Upper lobe of left lung (tissue), 4 donors: ENCODE data around the gene CACNB2.

ENCODE experiments used
- EP300 ChIP-seq, 4 donors: sonication (generic); formaldehyde crosslinking; IDR thresholded peaks; one replicate each; pipeline ENCODE4 v1.5.1; 2017; ENCODE audit warnings: antibody characterized with exemption in 4 of 4, control low read depth in 2 of 4
- POLR2A ChIP-seq, 4 donors: fragments of 450-650 bp; IDR thresholded peaks; one replicate each; pipeline ENCODE4 v1.5.1; 2016 to 2017; ENCODE audit warnings: antibody characterized with exemption in 4 of 4, mild to moderate bottlenecking in 2 of 4
- POLR2AphosphoS5 ChIP-seq, 2 donors: sonication (generic); formaldehyde crosslinking; IDR thresholded peaks; one replicate each; pipeline ENCODE4 v1.5.1; 2017; ENCODE audit warnings: antibody characterized with exemption in 2 of 2
- TF ChIP-seq, protein P1 (sequence below), 6 experiments: fragments of 450-650 bp in 4 of 6; fragments of 200-600 bp in 2 of 6; sonication (generic) in 2 of 6; IDR thresholded peaks; one replicate each; pipeline ENCODE4 v1.5.1; 2016 to 2019; ENCODE audit warnings: antibody characterized with exemption in 6 of 6

GRCh38 chr10:18532881-18533535 lies 392.8 kb downstream of the CACNB2 start:
- TF ChIP-seq, protein P1, sequence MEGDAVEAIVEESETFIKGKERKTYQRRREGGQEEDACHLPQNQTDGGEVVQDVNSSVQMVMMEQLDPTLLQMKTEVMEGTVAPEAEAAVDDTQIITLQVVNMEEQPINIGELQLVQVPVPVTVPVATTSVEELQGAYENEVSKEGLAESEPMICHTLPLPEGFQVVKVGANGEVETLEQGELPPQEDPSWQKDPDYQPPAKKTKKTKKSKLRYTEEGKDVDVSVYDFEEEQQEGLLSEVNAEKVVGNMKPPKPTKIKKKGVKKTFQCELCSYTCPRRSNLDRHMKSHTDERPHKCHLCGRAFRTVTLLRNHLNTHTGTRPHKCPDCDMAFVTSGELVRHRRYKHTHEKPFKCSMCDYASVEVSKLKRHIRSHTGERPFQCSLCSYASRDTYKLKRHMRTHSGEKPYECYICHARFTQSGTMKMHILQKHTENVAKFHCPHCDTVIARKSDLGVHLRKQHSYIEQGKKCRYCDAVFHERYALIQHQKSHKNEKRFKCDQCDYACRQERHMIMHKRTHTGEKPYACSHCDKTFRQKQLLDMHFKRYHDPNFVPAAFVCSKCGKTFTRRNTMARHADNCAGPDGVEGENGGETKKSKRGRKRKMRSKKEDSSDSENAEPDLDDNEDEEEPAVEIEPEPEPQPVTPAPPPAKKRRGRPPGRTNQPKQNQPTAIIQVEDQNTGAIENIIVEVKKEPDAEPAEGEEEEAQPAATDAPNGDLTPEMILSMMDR (IDR thresholded peaks at IDR 0.05) = no peak
- TF ChIP-seq POLR2AphosphoS5 (IDR thresholded peaks at IDR 0.05) = no peak
- TF ChIP-seq POLR2A (IDR thresholded peaks at IDR 0.05) = no peak
- no peak for TF ChIP-seq EP300 (IDR thresholded peaks at IDR 0.05)
